HFF-Myc (cell line): ENCODE results near the gene LRRC10.
A peak's percentile ranks its signal among the peaks of the same experiment; 100 is the strongest.

Experiments used
- DNase-seq: peaks from one replicate; pipeline ENCODE4 v3.0.0-alpha.2; 2011; ENCODE audit warnings: low read depth; ENCODE audit errors: extremely low read depth
- H3K4me3 ChIP-seq: replicated peaks from 2 replicates; pipeline ENCODE4 v1.5.1; 2011; ENCODE audit warnings: low read depth, mild to moderate bottlenecking, control low read depth, low read length
- TF ChIP-seq, protein P1 (sequence below): IDR thresholded peaks from 2 replicates; pipeline ENCODE4 v1.5.1; 2012; ENCODE audit warnings: mild to moderate bottlenecking, low read depth, low read length, control low read depth; ENCODE audit errors: missing control alignments

LRRC10 gene

DNA sequence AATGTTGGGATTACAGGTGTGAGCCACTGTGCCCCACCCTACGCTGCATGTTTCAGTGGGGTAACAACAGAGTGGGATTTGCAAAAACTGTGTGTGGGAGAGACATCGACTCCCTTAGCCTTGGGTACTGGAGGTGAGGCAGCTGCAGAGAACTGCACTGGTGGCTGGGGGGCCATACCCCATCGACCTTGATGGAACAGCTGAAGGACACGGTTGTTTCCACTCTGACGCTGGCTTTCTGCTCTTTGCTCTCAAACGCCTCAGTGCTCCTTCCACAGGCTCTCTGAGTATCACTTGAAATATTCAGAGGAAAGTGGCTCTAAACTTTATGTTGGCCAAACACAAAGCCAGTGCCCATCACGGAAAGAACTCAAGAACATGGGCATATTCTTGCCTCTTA lies 30.8 kb upstream of the LRRC10 start:
- no peak overlapping the region for H3K4me3 ChIP-seq
- no peak for DNase-seq
- TF ChIP-seq, protein P1, sequence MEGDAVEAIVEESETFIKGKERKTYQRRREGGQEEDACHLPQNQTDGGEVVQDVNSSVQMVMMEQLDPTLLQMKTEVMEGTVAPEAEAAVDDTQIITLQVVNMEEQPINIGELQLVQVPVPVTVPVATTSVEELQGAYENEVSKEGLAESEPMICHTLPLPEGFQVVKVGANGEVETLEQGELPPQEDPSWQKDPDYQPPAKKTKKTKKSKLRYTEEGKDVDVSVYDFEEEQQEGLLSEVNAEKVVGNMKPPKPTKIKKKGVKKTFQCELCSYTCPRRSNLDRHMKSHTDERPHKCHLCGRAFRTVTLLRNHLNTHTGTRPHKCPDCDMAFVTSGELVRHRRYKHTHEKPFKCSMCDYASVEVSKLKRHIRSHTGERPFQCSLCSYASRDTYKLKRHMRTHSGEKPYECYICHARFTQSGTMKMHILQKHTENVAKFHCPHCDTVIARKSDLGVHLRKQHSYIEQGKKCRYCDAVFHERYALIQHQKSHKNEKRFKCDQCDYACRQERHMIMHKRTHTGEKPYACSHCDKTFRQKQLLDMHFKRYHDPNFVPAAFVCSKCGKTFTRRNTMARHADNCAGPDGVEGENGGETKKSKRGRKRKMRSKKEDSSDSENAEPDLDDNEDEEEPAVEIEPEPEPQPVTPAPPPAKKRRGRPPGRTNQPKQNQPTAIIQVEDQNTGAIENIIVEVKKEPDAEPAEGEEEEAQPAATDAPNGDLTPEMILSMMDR, result no peak

DNA sequence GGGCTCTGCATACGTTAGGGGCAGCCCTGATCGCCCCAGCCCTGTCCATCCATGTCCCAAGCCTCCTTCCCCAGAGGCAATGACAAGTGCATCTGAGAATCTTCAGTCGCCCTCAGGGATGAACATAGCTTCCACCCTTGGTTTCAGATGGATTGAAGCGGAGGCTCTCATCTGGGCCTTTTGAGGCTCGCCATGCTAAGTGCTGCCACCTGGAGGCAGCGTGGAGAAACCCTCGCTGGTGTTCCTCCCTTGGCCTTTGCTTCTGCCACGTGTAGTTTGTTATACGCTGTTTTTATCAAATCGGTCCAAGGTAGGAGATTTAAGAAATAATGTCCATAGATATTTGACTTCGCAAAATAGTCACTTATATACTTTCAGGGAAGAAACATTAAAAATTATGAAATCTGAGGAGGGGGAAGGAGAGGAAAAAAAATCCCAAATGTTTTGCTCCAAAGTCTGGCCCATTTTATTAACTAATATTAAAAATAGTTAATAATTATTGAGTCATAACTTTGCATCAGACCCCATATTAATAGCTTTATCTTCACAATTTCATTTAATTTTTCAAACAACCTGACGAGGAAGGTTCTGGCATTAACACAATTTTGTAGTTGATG lies 28.8 kb upstream of the LRRC10 start:
- DNase-seq, result peak; percentile 44
- TF ChIP-seq, protein P1, result peak; percentile 95
- no peak overlapping the region for H3K4me3 ChIP-seq

DNA sequence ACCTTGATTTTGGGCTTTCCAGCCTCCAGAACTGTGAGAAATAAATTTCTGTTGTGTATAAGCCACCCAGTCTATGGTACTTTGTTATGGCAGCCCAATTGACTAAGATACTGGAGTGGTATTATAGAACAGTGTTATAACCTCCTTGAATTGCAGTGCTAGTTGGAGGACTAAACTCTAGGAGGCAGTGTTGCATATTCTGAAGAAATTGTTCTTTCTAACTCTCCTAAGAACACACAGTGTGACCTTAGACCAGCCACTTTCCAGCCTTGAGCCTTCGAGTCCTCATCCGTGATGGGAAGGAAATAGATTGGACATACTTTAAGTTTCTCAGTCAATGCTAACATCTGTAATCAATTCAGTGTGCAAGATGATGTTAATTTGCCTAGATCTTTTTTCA lies 22.4 kb upstream of the LRRC10 start:
- H3K4me3 ChIP-seq, result no peak overlapping the region
- TF ChIP-seq, protein P1, result no peak
- no peak for DNase-seq

DNA sequence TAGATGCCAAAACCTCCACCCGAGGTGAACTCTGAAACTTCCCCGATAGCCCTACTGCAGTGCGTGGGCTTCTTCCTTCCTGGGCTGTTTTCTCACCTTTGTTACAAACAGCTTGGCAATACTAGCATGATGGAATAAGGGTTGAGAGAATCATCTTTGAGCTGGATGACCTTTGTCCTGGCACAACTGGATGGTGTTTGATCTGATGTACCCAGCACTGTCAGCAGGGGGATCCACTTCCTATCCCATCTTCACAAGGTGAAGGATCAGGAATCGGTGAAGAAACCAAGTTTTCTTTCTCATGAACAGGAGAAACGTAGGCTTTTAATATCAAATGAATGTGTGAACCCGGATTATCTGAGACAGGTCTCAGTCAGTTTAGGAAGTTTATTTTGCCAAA lies 19.5 kb upstream of the LRRC10 start:
- H3K4me3 ChIP-seq, result no peak overlapping the region
- no peak for DNase-seq
- TF ChIP-seq, protein P1, result peak; percentile 39

DNA sequence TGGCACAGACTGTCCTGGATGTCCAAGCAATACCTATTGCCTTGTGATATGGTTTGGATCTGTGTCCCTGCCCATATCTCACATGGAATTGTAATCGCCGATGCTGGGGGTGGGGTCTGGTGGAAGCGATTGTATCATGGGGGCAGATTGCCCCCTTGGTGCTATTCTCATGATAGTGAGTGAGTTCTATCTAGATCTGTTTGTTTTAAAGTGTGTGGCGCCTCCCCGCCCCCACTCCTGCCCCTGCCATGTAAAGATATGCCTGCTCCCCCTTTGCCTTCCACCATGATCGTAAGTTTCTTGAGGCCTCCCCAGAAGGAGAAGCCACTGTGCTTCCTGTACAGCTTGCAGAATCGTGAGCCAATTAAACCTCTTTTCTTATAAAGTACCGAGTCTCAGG lies 16.8 kb upstream of the LRRC10 start:
- no peak overlapping the region for H3K4me3 ChIP-seq
- no peak for DNase-seq
- TF ChIP-seq, protein P1, result no peak

DNA sequence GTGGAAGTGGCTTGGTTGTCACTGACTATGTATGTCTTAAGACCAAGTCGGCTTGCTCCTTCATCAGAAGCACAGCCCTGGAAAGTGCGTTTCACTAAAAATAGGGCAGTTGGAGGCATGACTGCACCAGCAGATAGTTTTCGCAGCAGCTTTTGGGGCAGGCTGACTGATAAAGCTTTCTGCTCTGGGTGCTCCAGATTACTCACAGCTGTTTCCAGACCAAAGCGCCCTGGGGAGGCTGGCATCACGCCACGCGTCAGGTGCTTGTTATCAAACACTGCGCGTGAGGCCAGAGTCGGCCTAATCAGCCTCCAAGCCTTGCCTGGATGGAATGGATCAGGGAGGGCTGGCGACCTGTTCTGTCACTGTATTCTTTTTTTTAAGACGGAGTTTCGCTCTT lies 13.3 kb upstream of the LRRC10 start:
- H3K4me3 ChIP-seq, result no peak overlapping the region
- TF ChIP-seq, protein P1, result no peak
- DNase-seq, result no peak

DNA sequence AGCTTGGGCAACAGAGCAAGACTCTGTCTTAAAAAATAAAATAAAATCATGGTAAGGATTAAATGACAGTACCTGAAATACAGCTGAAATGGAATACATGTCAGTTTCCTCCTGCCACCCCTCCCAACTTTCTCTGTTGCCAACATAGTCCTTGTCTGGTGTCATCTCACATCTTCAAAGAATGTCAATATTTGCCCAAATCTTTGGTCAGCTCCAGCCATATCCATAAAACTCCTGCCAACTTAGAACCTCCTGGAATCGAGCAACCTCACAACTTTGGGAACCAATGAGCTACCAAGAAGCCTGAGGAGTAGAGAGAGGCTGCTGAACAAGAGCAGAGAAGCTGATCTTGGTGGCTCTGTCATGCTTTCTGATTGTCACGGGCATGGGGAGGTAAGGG lies 10.8 kb upstream of the LRRC10 start:
- DNase-seq, result no peak
- no peak overlapping the region for H3K4me3 ChIP-seq
- TF ChIP-seq, protein P1, result no peak
